ENCODE results near the gene WDR72. TPM values are rescaled to one million over a fixed set of nuclear protein-coding genes. Genes with fewer than 3 reads are reported as not detected.

WDR72 gene
- total and polyA plus RNA-seq, 2 of the 8 experiments (the other 6 are each of a cell fraction or from before 2014, with no cell fraction given) = 1.2 to 1.9 TPM

DNA sequence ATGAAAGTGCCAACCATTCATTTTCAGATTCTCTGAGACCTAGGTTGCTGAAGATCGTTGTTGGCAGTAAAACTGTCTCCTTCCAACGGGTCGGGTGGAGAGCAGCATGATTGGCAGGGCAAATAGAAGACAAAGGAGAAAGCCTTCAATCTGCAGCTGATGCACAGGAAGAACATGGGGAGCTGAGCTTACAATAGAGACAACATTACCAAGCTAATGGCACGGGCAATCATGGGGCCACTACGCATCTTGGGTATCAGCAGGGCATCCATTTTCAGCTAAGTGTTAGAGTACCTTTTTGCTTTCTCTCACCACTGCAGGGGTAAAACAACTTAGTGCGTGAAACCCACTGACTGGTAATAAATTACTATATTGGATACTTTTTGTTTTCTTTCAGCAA is 114.8 kb downstream of the WDR72 start:
- Histone ChIP-seq H3K9ac (replicated peaks in 1 of 4; ENCODE audit: extremely low read depth in 1 of 4, low read depth in 3 of 4, low read length in 3 of 4) (no peak overlapping the region), H3K27me3 (replicated peaks in 1 of 4; ENCODE audit: control insufficient read depth in 3 of 4, extremely low read depth in 1 of 4, insufficient read depth in 3 of 4, low read length in 3 of 4) (no peaks in the 10 kb centered on the region), H3K79me1 (ENCODE audit: low read depth, low read length) (no peaks in the 10 kb centered on the region), H3K36me3 (ENCODE audit: control insufficient read depth in 2 of 4, insufficient read depth in 4 of 4, low read length in 3 of 4) (no peaks in the 10 kb centered on the region), H4K91ac (replicated peaks; ENCODE audit: insufficient read length, low read length) (no peak overlapping the region), H3K9me3 (ENCODE audit: insufficient read depth in 2 of 2, low read depth in 1 of 2, low read length in 1 of 2) (no peaks in the 10 kb centered on the region), H4K8ac (ENCODE audit: extremely low read depth, insufficient read depth, low read length) (no peak overlapping the region), H2AFZ (ENCODE audit: low read length) (0 out of 2 replicates have a peak overlapping the region, but pooled peaks have one; percentile 45), H2AK5ac (ENCODE audit: low read depth, low read length) (no peak overlapping the region), H3K23me2 (ENCODE audit: low read depth, low read length) (no peaks in the 10 kb centered on the region), H3K23ac (ENCODE audit: insufficient read length) (no peak overlapping the region), H2BK15ac (ENCODE audit: low read length) (no peak overlapping the region), H2BK120ac (replicated peaks; ENCODE audit: low read depth, low read length) (no peak overlapping the region), H3K79me2 (ENCODE audit: control insufficient read depth in 1 of 2, insufficient read depth in 2 of 2, low read length in 2 of 2) (no peaks in the 10 kb centered on the region), H3K4me3 (ENCODE audit: extremely low read depth in 1 of 4, insufficient read depth in 2 of 4, low read depth in 3 of 4, low read length in 4 of 4) (no peak overlapping the region), H4K20me1 (replicated peaks in 1 of 2; ENCODE audit: control insufficient read depth in 1 of 2, insufficient read depth in 2 of 2, low read length in 2 of 2) (no peaks in the 10 kb centered on the region), H2BK20ac (ENCODE audit: low read length) (no peak overlapping the region), H2BK12ac (ENCODE audit: low read depth, low read length) (no peak overlapping the region), H3K4me1 (replicated peaks in 1 of 4; ENCODE audit: control insufficient read depth in 3 of 4, insufficient read depth in 4 of 4, low read length in 3 of 4) (peaks cover 0 to 4% (median 0%) of the 10 kb centered on the region in 4 experiments; a peak in 1 of 7 replicates), H4K5ac (ENCODE audit: insufficient read length, low read depth, low read length) (no peak overlapping the region), H3K27ac (ENCODE audit: low read depth, low read length) (no peak overlapping the region), H3K14ac (ENCODE audit: insufficient read length) (no peak overlapping the region), H2BK5ac (ENCODE audit: low read depth, low read length) (no peak overlapping the region), H3K18ac (ENCODE audit: extremely low read depth, low read length) (no peak overlapping the region), H3K56ac (replicated peaks; ENCODE audit: insufficient read length, low read depth, low read length) (no peak overlapping the region), H3K4ac (replicated peaks; ENCODE audit: insufficient read length, low read depth, low read length) (no peak overlapping the region), H3K4me2 (ENCODE audit: insufficient read depth in 1 of 2, low read depth in 2 of 2, low read length in 2 of 2) (peak overlapping the region in 1 of 2 experiments; percentile 43; a peak in 1 of 4 replicates)
- no peak for DNase-seq (ENCODE audit: low read depth in 1 of 2, low spot score in 2 of 2)
- POLR2A ChIA-PET (ENCODE audit: partially characterized antibody) = interaction anchor here (1.4 kb wide), 1 partner anchor 72 kb away, joined by 3 read pairs; no protein-coding TSS in a partner anchor
- TF ChIP-seq SRF (IDR thresholded peaks at IDR 0.05; ENCODE audit: low read depth, low read length) (no peak), YY1 (IDR thresholded peaks at IDR 0.05; ENCODE audit: low read depth, low read length) (peak; percentile 54; the same call in 1 of the 2 replicates), NANOG (IDR thresholded peaks at IDR 0.05; ENCODE audit: insufficient read depth, low read depth, low read length, poor library complexity, severe bottlenecking) (peak; percentile 66), RFX5 (IDR thresholded peaks at IDR 0.05; ENCODE audit: borderline replicate concordance, low read depth, low read length) (no peak), PHF8 (conservative IDR thresholded peaks at IDR 0.05; ENCODE audit: low read depth, low read length) (no peak)
- TF ChIP-seq, protein P1, sequence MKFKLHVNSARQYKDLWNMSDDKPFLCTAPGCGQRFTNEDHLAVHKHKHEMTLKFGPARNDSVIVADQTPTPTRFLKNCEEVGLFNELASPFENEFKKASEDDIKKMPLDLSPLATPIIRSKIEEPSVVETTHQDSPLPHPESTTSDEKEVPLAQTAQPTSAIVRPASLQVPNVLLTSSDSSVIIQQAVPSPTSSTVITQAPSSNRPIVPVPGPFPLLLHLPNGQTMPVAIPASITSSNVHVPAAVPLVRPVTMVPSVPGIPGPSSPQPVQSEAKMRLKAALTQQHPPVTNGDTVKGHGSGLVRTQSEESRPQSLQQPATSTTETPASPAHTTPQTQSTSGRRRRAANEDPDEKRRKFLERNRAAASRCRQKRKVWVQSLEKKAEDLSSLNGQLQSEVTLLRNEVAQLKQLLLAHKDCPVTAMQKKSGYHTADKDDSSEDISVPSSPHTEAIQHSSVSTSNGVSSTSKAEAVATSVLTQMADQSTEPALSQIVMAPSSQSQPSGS (IDR thresholded peaks at IDR 0.05; ENCODE audit: low read length) = no peak
- TF ChIP-seq, protein P2, sequence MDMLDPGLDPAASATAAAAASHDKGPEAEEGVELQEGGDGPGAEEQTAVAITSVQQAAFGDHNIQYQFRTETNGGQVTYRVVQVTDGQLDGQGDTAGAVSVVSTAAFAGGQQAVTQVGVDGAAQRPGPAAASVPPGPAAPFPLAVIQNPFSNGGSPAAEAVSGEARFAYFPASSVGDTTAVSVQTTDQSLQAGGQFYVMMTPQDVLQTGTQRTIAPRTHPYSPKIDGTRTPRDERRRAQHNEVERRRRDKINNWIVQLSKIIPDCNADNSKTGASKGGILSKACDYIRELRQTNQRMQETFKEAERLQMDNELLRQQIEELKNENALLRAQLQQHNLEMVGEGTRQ (IDR thresholded peaks at IDR 0.05; ENCODE audit: low read length) = no peak
- FAIRE-seq = peak; percentile 74
- 52% methylated on average over 6 of the region's 6 CpGs; no CpG with 5 or more reads in 1 of the 2 experiments for WGBS, 2 experiments (ENCODE audit: extremely low coverage in 1 of 2, insufficient coverage in 1 of 2, insufficient read length in 1 of 2, insufficient replicate concordance in 2 of 2, low coverage in 1 of 2, low lambda C conversion rate in 2 of 2, missing lambda C conversion rate in 1 of 2)
- CTCF ChIA-PET (ENCODE audit: partially characterized antibody) = interaction anchor here (0.6 to 1.1 kb wide), 3 partner anchors 9 to 35 kb away, joined by 3 to 5 read pairs (median 4); no protein-coding TSS in a partner anchor
